HepG2 (cell line): Measurements from ENCODE around the gene ZNF33A. TPM values are rescaled to one million over a fixed set of nuclear protein-coding genes. Genes with fewer than 3 reads are reported as not detected.

Experiments used
- ASH2L ChIP-seq: fragments of 300-600, 200-600 bp; sonication (generic); IDR thresholded peaks from 2 replicates; pipeline ENCODE4 v1.7.0; 2017; ENCODE audit warnings: low read depth, mild to moderate bottlenecking, moderate library complexity, mixed read lengths, low read length; ENCODE audit not compliant: insufficient read length
- FOXK1 ChIP-seq: sonication (generic); formaldehyde crosslinking; IDR thresholded peaks from 2 replicates; pipeline ENCODE4 v1.4.0; 2020; ENCODE audit warnings: low read depth, missing genetic modification reagents, borderline replicate concordance
- FOXM1 ChIP-seq: sonication (generic); formaldehyde crosslinking; IDR thresholded peaks from 2 replicates; pipeline ENCODE4 v1.5.0; 2020; ENCODE audit warnings: missing genetic modification reagents
- GATA4 ChIP-seq: sonication (generic); IDR thresholded peaks from 2 replicates; pipeline ENCODE4 v1.6.1; 2016; ENCODE audit warnings: antibody characterized with exemption, low read depth, borderline replicate concordance
- HNF4G ChIP-seq, 2 experiments: sonication (generic) in 1 of 2; formaldehyde crosslinking in 1 of 2; IDR thresholded peaks; 2 replicates each; pipeline versions ENCODE4 v1.4.0 to v1.6.1; 2011 to 2020; ENCODE audit warnings: borderline replicate concordance in 2 of 2, low read depth in 2 of 2, mild to moderate bottlenecking in 2 of 2, low read length in 1 of 2, missing genetic modification reagents in 1 of 2, moderate library complexity in 1 of 2
- HOXD1 ChIP-seq: sonication (generic); formaldehyde crosslinking; IDR thresholded peaks from 2 replicates; pipeline ENCODE4 v1.5.0; 2020; ENCODE audit warnings: missing genetic modification reagents
- IRX3 ChIP-seq: sonication (generic); formaldehyde crosslinking; IDR thresholded peaks from 2 replicates; pipeline ENCODE4 v1.8.1; 2023; ENCODE audit warnings: mild to moderate bottlenecking, low read depth, missing genetic modification reagents, borderline replicate concordance
- MBNL3 ChIP-seq: fragments of 250-450 bp; sonication (Bioruptor Pico); conservative IDR thresholded peaks from 2 replicates; pipeline ENCODE4 v1.8.0; 2022; ENCODE audit warnings: mild to moderate bottlenecking, inconsistent platforms
- MIER3 ChIP-seq: IDR thresholded peaks from 2 replicates; pipeline ENCODE4 v1.6.1; 2016; ENCODE audit warnings: missing compliant biosample characterization, borderline replicate concordance
- MTA3 ChIP-seq: sonication (generic); formaldehyde crosslinking; IDR thresholded peaks from 2 replicates; pipeline ENCODE4 v1.4.0; 2020; ENCODE audit warnings: missing genetic modification reagents
- POLR2AphosphoS2 ChIP-seq: IDR thresholded peaks from 2 replicates; pipeline ENCODE4 v1.6.1; 2011; ENCODE audit warnings: low read depth, low read length, improper control_type of control experiment
- RBFOX2 ChIP-seq: fragments of 200-400 bp; formaldehyde crosslinking; IDR thresholded peaks from 2 replicates; pipeline ENCODE4 v1.6.1; 2017; ENCODE audit warnings: low read depth, mild to moderate bottlenecking, low read length
- RBM39 ChIP-seq: fragments of 200-400 bp; formaldehyde crosslinking; IDR thresholded peaks from one replicate; pipeline ENCODE4 v1.6.1; 2018; ENCODE audit warnings: antibody characterized with exemption, mild to moderate bottlenecking, low read depth, low read length; ENCODE audit not compliant: poor library complexity, severe bottlenecking
- SP2 ChIP-seq: sonication (generic); formaldehyde crosslinking; IDR thresholded peaks from 2 replicates; pipeline ENCODE4 v1.5.1; 2020; ENCODE audit warnings: mild to moderate bottlenecking, missing genetic modification reagents
- TOPORS ChIP-seq: sonication (generic); formaldehyde crosslinking; IDR thresholded peaks from 2 replicates; pipeline ENCODE4 v1.8.0; 2023; ENCODE audit warnings: mild to moderate bottlenecking, missing genetic modification reagents
- ZMYM4 ChIP-seq: sonication (generic); formaldehyde crosslinking; IDR thresholded peaks from 2 replicates; pipeline ENCODE4 v1.8.1; 2023; ENCODE audit warnings: mild to moderate bottlenecking, missing genetic modification reagents
- ZNF101 ChIP-seq: sonication (generic); formaldehyde crosslinking; IDR thresholded peaks from 2 replicates; pipeline ENCODE4 v1.4.0; 2020; ENCODE audit warnings: mild to moderate bottlenecking, low read depth, missing genetic modification reagents, borderline replicate concordance
- ZNF232 ChIP-seq: sonication (generic); formaldehyde crosslinking; IDR thresholded peaks from 2 replicates; pipeline ENCODE4 v1.4.0; 2020; ENCODE audit warnings: missing genetic modification reagents, borderline replicate concordance
- ZNF24 ChIP-seq: fragments of 450-650 bp; IDR thresholded peaks from 2 replicates; pipeline ENCODE4 v1.6.1; 2017; ENCODE audit warnings: antibody characterized with exemption, mild to moderate bottlenecking
- ZNF3 ChIP-seq: IDR thresholded peaks from 2 replicates; pipeline ENCODE4 v1.7.0; 2017; ENCODE audit warnings: inconsistent platforms
- ZNF552 ChIP-seq: sonication (generic); formaldehyde crosslinking; IDR thresholded peaks from 2 replicates; pipeline ENCODE4 v1.9.0; 2022; ENCODE audit warnings: missing genetic modification reagents, mild to moderate bottlenecking, borderline replicate concordance
- ZNF644 ChIP-seq: IDR thresholded peaks from 2 replicates; pipeline ENCODE4 v1.6.1; 2016; ENCODE audit warnings: low read depth
- ZNF773 ChIP-seq: sonication (generic); formaldehyde crosslinking; IDR thresholded peaks from 2 replicates; pipeline ENCODE4 v1.4.0; 2020; ENCODE audit warnings: missing genetic modification reagents, borderline replicate concordance
- polyA plus RNA-seq, 8 experiments: library from polyadenylated mRNA; depleted of rRNA in 3 of 8; stranded (reverse) in 7 of 8; unstranded in 1 of 8; fragments of >200 nt; fragmentation: Illumina TruSeq in 4 of 8; extraction: Trizol in 4 of 8; gene quantifications; 2 replicates each; pipeline versions ENCODE4 v1.2.1 to v1.2.3, GENCODE V29; 2011 to 2016; ENCODE audit warnings: low read depth in 4 of 8, missing spikeins in 1 of 8, mixed read lengths in 1 of 8; ENCODE audit not compliant: insufficient read depth in 1 of 8
- total RNA-seq, 5 experiments: library from RNA; depleted of rRNA; stranded (reverse); fragments of >200 nt; fragmentation: Illumina TruSeq; extraction: Trizol; gene quantifications; 2 replicates each; pipeline ENCODE4 v1.2.3, GENCODE V29; 2016; ENCODE audit warnings: low read depth in 1 of 5
- TF ChIP-seq, protein P1 (sequence below): sonication (generic); formaldehyde crosslinking; IDR thresholded peaks from 2 replicates; pipeline ENCODE4 v1.5.1; 2020; ENCODE audit warnings: missing genetic modification reagents, mild to moderate bottlenecking, borderline replicate concordance
- TF ChIP-seq, protein P2 (sequence below): sonication (generic); formaldehyde crosslinking; IDR thresholded peaks from 2 replicates; pipeline ENCODE4 v1.4.0; 2020; ENCODE audit warnings: low read depth, mild to moderate bottlenecking, missing genetic modification reagents
- TF ChIP-seq, protein P3 (sequence below): sonication (generic); formaldehyde crosslinking; IDR thresholded peaks from 2 replicates; pipeline ENCODE4 v1.8.0; 2022; ENCODE audit warnings: missing genetic modification reagents, low read depth, mild to moderate bottlenecking, borderline replicate concordance

The ZNF33A gene
- total and polyA plus RNA-seq, 2 of the 13 experiments (the other 11 are each of a cell fraction or from before 2014, with no cell fraction given) = 13.1 to 22.5 TPM

DNA sequence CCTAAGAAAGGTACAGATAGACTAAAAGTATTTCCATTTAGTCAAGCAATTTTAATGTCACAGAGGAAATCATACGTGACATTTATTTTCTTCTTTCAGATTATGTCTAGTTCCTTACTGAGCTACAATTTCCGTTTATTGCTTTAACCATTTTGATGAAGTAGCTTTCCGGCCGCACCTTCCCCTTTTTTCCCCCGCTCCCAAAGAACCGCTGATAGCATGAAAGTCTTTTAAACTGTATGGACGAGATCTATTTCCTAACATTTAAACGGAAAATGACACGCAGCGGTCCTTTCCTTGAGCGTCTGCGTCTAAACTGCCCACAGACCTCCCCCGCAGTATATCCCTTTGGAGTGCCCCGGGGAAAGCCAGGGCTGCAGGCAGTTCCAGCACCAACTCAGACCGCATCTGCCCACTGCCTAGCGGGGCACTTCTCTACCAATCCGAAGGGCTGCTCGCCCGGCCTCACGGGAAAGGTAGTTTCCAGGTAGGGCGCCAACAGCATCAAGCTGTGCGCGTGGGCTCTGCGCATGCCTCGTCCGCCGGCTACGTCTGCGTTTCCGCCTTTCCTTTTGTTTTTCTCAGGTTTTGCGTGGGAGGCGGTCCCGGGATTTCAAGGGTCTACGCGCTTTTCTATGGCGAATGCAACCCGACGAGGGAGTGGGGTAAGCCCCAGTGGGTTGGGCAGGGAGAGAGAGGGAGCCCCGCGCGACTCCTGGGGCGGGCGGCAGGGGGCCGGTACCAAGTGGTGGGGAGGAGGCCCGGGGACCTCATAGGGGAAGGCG, at the start of gene ZNF33A (continued):
- TF ChIP-seq ZNF232 (CRISPR knock-in tag) = no peak
- TF ChIP-seq POLR2AphosphoS2 = no peak
- no peak; the same call in 1 of the 2 replicates for TF ChIP-seq HOXD1 (CRISPR knock-in tag)
- no peak for TF ChIP-seq HNF4G (IDR thresholded peaks at IDR 0.05; ENCODE audit: borderline replicate concordance, low read depth, low read length)
- no peak for TF ChIP-seq HNF4G (CRISPR knock-in tag; IDR thresholded peaks at IDR 0.05; ENCODE audit: borderline replicate concordance, low read depth)
- peak; percentile 50; the same call in 1 of the 2 replicates for TF ChIP-seq ZMYM4 (CRISPR knock-in tag)
- TF ChIP-seq ZNF24 = no peak
- TF ChIP-seq RBFOX2 = no peak
- TF ChIP-seq ZNF644 (CRISPR knock-in tag) = no peak
- no peak for TF ChIP-seq ZNF3
- no peak; the same call in 1 of the 2 replicates for TF ChIP-seq FOXK1 (CRISPR knock-in tag)
- TF ChIP-seq RBM39 = peak; percentile 43
- TF ChIP-seq MIER3 (CRISPR knock-in tag) = peak; percentile 56; the same call in 1 of the 2 replicates
- TF ChIP-seq IRX3 (CRISPR knock-in tag) = 0 out of 2 replicates have a peak, but pooled peaks have one; percentile 17
- TF ChIP-seq ASH2L = no peak
- no peak for TF ChIP-seq TOPORS (CRISPR knock-in tag)
- TF ChIP-seq ZNF101 = no peak
- no peak for TF ChIP-seq FOXM1 (CRISPR knock-in tag)
- TF ChIP-seq MBNL3 = no peak
- no peak for TF ChIP-seq ZNF552 (CRISPR knock-in tag)
- TF ChIP-seq, protein P1, sequence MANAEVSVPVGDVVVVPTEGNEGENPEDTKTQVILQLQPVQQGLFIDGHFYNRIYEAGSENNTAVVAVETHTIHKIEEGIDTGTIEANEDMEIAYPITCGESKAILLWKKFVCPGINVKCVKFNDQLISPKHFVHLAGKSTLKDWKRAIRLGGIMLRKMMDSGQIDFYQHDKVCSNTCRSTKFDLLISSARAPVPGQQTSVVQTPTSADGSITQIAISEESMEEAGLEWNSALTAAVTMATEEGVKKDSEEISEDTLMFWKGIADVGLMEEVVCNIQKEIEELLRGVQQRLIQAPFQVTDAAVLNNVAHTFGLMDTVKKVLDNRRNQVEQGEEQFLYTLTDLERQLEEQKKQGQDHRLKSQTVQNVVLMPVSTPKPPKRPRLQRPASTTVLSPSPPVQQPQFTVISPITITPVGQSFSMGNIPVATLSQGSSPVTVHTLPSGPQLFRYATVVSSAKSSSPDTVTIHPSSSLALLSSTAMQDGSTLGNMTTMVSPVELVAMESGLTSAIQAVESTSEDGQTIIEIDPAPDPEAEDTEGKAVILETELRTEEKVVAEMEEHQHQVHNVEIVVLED (CRISPR knock-in tag) = peak; percentile 91
- no peak for TF ChIP-seq SP2 (CRISPR knock-in tag)
- TF ChIP-seq, protein P2, sequence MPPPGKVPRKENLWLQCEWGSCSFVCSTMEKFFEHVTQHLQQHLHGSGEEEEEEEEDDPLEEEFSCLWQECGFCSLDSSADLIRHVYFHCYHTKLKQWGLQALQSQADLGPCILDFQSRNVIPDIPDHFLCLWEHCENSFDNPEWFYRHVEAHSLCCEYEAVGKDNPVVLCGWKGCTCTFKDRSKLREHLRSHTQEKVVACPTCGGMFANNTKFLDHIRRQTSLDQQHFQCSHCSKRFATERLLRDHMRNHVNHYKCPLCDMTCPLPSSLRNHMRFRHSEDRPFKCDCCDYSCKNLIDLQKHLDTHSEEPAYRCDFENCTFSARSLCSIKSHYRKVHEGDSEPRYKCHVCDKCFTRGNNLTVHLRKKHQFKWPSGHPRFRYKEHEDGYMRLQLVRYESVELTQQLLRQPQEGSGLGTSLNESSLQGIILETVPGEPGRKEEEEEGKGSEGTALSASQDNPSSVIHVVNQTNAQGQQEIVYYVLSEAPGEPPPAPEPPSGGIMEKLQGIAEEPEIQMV (CRISPR knock-in tag) = no peak
- TF ChIP-seq ZNF773 = 0 out of 2 replicates have a peak, but pooled peaks have one; percentile 72
- TF ChIP-seq MTA3 (CRISPR knock-in tag) = no peak
- TF ChIP-seq GATA4 = no peak; the same call in 1 of the 2 replicates
- TF ChIP-seq, protein P3, sequence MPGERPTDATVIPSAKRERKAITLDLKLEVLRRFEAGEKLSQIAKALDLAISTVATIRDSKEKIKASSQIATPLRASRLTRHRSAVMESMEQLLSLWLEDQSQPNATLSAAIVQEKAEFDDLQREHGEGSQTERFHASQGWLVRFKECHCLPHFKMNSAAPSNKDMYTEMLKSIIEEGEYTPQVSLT (CRISPR knock-in tag) = no peak
